NCI-H446 treated with DMSO at 0.1 percent for 48 hours (cell line): ENCODE measurements around the gene NPLOC4.
A peak's percentile ranks its signal among the peaks of the same experiment; 100 is the strongest.

Experiments used
- DNase-seq: peaks from one replicate; lab custom pipeline; 2025; lab: John Stamatoyannopoulos, UW

The NPLOC4 gene

GRCh38 chr17:81545160-81545949, 91.6 kb downstream of the NPLOC4 start:
- DNase-seq: no peak

DNA sequence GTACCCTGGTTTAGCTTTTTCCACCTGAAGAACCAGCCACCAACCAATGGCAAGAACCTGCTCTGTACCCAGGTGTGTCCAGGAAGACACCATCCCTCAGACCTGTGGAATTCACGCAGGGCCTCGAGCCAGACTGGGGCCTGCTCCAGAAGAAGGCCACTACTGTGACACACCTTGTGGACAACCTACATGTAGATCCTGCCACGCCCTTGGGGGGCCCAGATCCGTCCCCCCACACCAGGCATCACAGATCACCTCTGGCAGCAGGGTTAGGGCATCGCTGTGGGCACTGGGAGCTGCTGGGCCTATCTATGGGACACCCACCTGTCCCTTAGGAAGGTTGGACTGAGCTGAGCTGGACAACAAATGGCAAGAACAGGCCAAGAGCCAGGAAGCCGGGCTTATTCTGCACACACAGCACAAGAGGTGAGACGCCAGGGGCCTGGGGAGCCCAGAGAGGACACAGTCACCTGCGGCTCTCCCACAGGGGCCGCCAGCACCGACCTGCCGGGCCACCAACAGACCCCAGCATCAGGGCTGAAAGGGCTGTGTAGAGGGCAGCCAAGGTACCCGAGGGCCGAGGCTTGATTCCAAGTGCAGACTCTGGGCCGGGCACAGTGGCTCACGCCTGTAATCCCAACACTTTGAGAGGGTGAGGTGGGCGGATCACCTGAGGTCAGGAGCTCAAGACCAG, 92.5 kb downstream of the NPLOC4 start:
- no peak for DNase-seq

GRCh38 chr17:81543756-81544155, 93.2 kb downstream of the NPLOC4 start:
- DNase-seq: no peak

DNA sequence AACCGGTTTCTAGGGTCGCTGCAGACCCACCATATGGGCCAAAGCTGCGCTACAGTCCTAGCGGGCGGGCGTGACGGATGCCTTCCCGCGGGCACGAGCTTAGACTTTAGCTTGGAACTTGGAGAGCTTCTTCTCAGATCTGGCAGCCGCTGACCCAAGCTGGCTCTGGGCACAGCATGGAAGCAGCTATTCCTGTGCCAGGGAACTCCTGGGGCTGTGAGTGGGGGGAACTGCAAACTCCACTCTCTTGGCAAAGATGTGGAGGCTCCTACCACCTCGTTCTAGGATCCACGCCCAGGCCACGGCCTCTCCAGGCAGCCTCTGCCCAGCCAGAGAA, 93.6 kb downstream of the NPLOC4 start:
- peak; percentile 52 for DNase-seq

- no peak for DNase-seq
Observed at GRCh38 chr17:81542431-81543338, 94.2 kb downstream of the NPLOC4 start.

- DNase-seq: no peak
Observed at GRCh38 chr17:81541123-81541522, 95.8 kb downstream of the NPLOC4 start.

DNA sequence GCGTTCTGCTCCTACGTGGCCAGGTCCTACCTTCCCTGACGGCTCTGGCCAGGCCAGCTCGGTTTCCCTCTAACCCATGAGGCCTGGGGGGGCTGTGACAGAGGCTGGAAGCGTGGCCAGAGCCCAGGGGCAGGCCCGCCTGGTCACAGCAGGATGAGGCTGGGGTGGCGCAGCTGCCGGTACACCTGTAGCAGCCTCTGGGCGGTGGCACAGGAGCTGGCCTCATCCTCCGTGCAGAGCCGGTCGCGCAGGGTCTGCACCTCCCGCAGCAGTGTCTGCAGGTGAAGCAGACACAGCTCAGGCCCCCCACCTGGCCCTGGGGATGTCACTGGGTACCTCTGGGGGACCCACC, 96.3 kb downstream of the NPLOC4 start:
- DNase-seq: no peak

GRCh38 chr17:81539961-81540675, 96.8 kb downstream of the NPLOC4 start:
- DNase-seq: no peak

DNA sequence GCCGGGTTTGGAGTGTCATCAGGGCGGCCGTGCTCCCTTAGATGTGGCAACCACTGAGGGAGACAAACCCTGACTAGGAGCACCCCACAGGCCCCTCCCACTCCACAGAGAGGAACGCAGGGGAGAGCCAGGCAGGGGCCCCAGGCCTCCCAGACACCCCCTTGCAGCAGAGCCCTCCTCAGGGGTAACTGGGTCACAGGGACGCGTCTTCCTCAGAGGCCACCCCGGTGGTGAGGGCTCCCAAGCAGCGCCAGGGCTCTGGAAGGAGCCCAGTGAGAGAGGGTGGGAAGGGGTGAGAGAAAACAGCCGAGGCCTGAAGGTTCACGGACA, 97.4 kb downstream of the NPLOC4 start:
- DNase-seq: no peak

DNA sequence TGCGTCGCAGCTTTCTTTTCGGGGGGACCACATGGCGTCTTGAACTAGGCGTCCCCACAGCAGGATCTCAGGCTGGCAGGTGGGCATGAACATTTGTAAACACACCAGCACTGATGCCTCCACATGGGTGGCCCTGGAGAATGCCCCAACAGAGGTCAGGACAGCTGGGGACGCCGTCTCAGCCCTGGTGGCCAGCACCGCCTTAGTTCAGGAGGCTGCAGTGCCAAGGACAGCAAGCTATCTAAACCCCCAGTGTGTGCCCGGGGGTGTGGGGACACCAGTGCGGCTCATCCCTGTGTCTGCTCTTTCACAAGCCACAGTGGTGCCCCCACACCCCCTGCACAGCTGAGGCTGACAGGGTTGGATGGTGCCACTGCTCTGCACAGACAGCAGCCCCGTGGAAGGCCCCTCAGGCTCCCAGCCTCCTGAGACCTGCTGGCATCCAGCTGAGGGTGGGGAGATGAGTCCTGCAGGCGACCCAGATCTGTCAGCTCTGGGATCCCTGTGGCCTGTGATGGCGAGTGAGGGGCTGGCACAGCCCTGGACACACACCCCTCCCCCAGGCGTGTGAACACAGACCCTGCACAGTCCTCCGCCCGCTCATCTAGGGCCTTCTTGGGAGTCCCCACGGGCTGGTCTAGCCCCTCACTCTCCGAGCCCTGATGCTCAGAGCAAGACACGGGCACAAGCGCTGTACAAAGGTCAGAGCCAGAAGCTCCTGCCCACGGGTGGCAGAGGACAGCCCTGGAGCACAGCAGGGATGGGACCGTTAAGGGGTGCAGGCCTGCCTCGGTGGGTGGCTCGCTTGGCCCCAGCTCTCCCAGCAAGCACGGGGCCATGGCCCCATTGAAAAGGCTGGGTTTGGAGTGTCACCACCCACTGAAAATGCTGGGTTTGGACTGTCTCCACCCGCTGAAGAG, 98.0 kb downstream of the NPLOC4 start:
- DNase-seq: no peak

- no peak for DNase-seq
Observed at GRCh38 chr17:81537856-81538555, 98.9 kb downstream of the NPLOC4 start.

DNA sequence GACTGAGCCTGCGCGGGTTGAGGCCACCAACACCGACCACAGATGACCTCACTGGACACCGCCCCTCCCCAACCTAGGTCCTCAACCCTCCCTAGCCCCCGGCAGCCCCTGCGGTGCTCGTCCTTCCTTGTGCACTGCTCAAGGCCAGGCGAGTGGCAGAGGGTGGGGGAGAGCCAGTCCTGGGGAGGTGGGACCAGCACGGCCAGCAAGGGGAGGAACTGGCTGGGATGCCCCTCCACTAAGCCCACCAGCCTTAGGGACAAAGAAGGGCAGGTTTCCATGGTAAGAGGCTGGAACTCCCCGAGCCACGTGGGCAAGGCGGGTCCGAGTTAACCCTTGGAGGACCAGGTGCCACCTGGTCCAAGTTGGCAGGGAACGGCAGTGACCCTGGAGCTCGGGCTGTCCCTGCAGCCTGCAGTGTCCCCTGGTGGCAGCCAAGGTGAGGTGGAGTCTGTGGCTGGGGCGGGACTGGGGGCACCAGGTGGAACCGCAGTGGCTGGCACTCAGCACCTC, 99.5 kb downstream of the NPLOC4 start:
- no peak for DNase-seq

GRCh38 chr17:81536299-81537290, 100.3 kb downstream of the NPLOC4 start:
- no peak for DNase-seq

DNA sequence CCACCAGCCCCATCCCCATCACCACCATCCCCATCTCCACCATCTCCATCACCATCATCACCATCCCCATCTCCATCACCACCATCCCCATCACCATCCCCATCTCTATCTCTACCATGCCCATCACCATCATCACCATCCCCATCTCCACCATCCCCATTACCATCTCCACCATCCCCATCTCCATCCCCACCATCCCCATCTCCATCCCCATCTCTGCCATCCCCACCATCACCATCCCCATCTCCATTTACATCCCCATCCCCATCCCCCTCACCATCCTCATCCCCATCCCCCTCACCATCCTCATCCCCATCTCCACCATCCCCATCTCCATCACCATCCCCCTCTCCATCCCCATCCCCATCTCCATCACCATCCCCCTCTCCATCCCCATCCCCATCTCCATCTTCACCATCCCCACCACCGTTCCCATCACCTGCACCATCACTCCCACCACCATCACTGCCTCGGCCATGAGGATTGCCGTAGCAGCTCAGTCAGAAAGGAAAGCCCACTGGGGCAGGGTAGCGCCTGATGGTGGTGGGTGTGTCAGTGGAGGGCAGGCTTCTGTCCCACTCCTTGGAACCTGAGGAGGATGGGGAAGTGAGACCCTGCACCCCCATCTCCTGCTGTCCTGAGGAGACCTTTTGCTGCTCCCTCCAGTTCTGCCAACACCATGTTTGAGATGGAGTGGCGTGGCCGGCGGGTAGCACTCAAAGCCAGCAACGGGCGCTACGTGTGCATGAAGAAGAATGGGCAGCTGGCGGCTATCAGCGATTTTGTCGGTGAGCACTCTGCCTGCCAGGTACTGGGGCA, 101.2 kb downstream of the NPLOC4 start:
- no peak for DNase-seq

GRCh38 chr17:81535007-81535328, 101.9 kb downstream of the NPLOC4 start:
- DNase-seq: no peak

- no peak for DNase-seq
Observed at GRCh38 chr17:81534157-81535006, 102.5 kb downstream of the NPLOC4 start.
